Neural cell (in vitro differentiated cells): ENCODE data around the gene ARHGAP10. TPM values are rescaled to one million over a fixed set of nuclear protein-coding genes. Genes with fewer than 3 reads are reported as not detected.

ENCODE experiments used
- H2AFZ ChIP-seq: fragments of 200-600, 300-800 bp; sonication (generic), shearing (Covaris generic); 2 replicates; pipeline ENCODE4 v1.6.0; 2014; ENCODE audit warnings: low read depth, mild to moderate bottlenecking, antibody characterized with exemption, low read length, moderate library complexity
- H3F3A ChIP-seq: fragments of 200-600 bp; shearing (Covaris generic); 2 replicates; pipeline ENCODE4 v1.6.1; 2016; ENCODE audit warnings: mild to moderate bottlenecking, moderate library complexity, mixed read lengths, antibody characterized with exemption, low read length; ENCODE audit not compliant: insufficient read depth, poor library complexity, severe bottlenecking
- H3K27ac ChIP-seq: fragments of 200-600, 300-800 bp; sonication (generic), shearing (Covaris generic); 2 replicates; pipeline ENCODE4 v1.5.1; 2014; ENCODE audit warnings: mild to moderate bottlenecking, low read length, moderate library complexity
- H3K27me3 ChIP-seq: fragments of 300-800, 200-600 bp; sonication (generic), shearing (Covaris generic); 2 replicates; pipeline ENCODE4 v1.6.0; 2014; ENCODE audit warnings: mild to moderate bottlenecking, low read depth, low read length, moderate library complexity; ENCODE audit not compliant: insufficient read depth
- H3K36me3 ChIP-seq: fragments of 300-800, 200-600 bp; sonication (generic), shearing (Covaris generic); 2 replicates; pipeline ENCODE4 v1.5.1; 2014; ENCODE audit warnings: mild to moderate bottlenecking, antibody characterized with exemption, low read length, moderate library complexity; ENCODE audit not compliant: insufficient read depth
- H3K4me2 ChIP-seq: fragments of 300-800, 200-600 bp; sonication (generic), shearing (Covaris generic); 2 replicates; pipeline ENCODE4 v1.6.0; 2014; ENCODE audit warnings: mild to moderate bottlenecking, low read length
- H3K4me3 ChIP-seq: fragments of 300-800, 200-600 bp; sonication (generic), shearing (Covaris generic); 2 replicates; pipeline ENCODE4 v1.5.1; 2014; ENCODE audit warnings: mild to moderate bottlenecking, low read length, moderate library complexity
- H3K79me2 ChIP-seq: fragments of 200-600 bp; shearing (Covaris generic); replicated peaks from 2 replicates; pipeline ENCODE4 v1.6.0; 2014; ENCODE audit warnings: mild to moderate bottlenecking, low read length, moderate library complexity; ENCODE audit not compliant: insufficient read depth
- H3K9ac ChIP-seq: fragments of 300-800, 200-600 bp; sonication (generic), shearing (Covaris generic); 2 replicates; pipeline ENCODE4 v1.6.1; 2016; ENCODE audit warnings: mild to moderate bottlenecking, low read length, mixed read lengths
- H3K9me2 ChIP-seq: fragments of 200-600 bp; shearing (Covaris generic); 2 replicates; pipeline ENCODE4 v1.6.1; 2016; ENCODE audit warnings: mild to moderate bottlenecking, low read length, mixed read lengths; ENCODE audit not compliant: insufficient read depth
- H3K9me3 ChIP-seq: fragments of 200-600, 300-800 bp; sonication (generic), shearing (Covaris generic); 2 replicates; pipeline ENCODE4 v1.6.1; 2016; ENCODE audit warnings: mild to moderate bottlenecking, mixed run types, low read length, moderate library complexity, mixed read lengths
- H4K20me1 ChIP-seq: fragments of 200-600 bp; shearing (Covaris generic); 2 replicates; pipeline ENCODE4 v1.6.1; 2016; ENCODE audit warnings: mild to moderate bottlenecking, mixed run types; ENCODE audit not compliant: insufficient read depth
- CTCF ChIP-seq: fragments of 450-650 bp; IDR thresholded peaks from 2 replicates; pipeline ENCODE4 v1.5.1; 2014; ENCODE audit warnings: antibody characterized with exemption, mild to moderate bottlenecking, moderate library complexity; ENCODE audit not compliant: poor library complexity, severe bottlenecking
- EP300 ChIP-seq: fragments of 450-650 bp; conservative IDR thresholded peaks from 2 replicates; pipeline ENCODE4 v1.6.1; 2014; ENCODE audit warnings: antibody characterized with exemption, mild to moderate bottlenecking, moderate library complexity; ENCODE audit not compliant: poor library complexity, severe bottlenecking
- EZH2 ChIP-seq: fragments of 200-600, 300-800 bp; shearing (Covaris generic), sonication (generic); IDR thresholded peaks from 2 replicates; pipeline ENCODE4 v1.6.1; 2014; ENCODE audit warnings: antibody characterized with exemption, low read length, borderline replicate concordance, mild to moderate bottlenecking; ENCODE audit not compliant: insufficient read depth, poor library complexity, severe bottlenecking
- MXI1 ChIP-seq: fragments of 450-650 bp; conservative IDR thresholded peaks from 2 replicates; pipeline ENCODE4 v1.6.1; 2014; ENCODE audit warnings: antibody characterized with exemption, mild to moderate bottlenecking; ENCODE audit not compliant: poor library complexity, severe bottlenecking
- POLR2AphosphoS5 ChIP-seq: IDR thresholded peaks from 2 replicates; pipeline ENCODE4 v1.6.1; 2012
- RAD21 ChIP-seq: fragments of 450-650 bp; conservative IDR thresholded peaks from 2 replicates; pipeline ENCODE4 v1.6.1; 2014; ENCODE audit warnings: antibody characterized with exemption, mild to moderate bottlenecking, moderate library complexity
- SMC3 ChIP-seq: fragments of 450-650 bp; conservative IDR thresholded peaks from 2 replicates; pipeline ENCODE4 v1.6.1; 2014; ENCODE audit warnings: antibody characterized with exemption, mild to moderate bottlenecking, moderate library complexity; ENCODE audit not compliant: poor library complexity
- TAF1 ChIP-seq: IDR thresholded peaks from 2 replicates; pipeline ENCODE4 v1.6.1; 2012; ENCODE audit warnings: low read depth
- polyA plus RNA-seq: library from polyadenylated mRNA; depleted of rRNA; stranded (reverse); fragments of >200 nt; gene quantifications from 2 replicates; pipeline ENCODE4 v1.2.3, GENCODE V29; 2014
- TF ChIP-seq, protein P1 (sequence below): IDR thresholded peaks from 2 replicates; pipeline ENCODE4 v1.6.1; 2012; ENCODE audit warnings: borderline replicate concordance

ARHGAP10 gene
- polyA plus RNA-seq, 1 donor from 2014 or later, result 1.2 TPM

GRCh38 chr4:147753047-147753446 is 21.2 kb downstream of the ARHGAP10 start:
- H3K9ac ChIP-seq, result no peak overlapping the region
- H3K27me3 ChIP-seq, result no peaks in the 10 kb centered on the region
- H3K9me3 ChIP-seq, result no peaks in the 10 kb centered on the region
- no peak for TF ChIP-seq EZH2
- TF ChIP-seq TAF1, result no peak
- TF ChIP-seq, protein P1, sequence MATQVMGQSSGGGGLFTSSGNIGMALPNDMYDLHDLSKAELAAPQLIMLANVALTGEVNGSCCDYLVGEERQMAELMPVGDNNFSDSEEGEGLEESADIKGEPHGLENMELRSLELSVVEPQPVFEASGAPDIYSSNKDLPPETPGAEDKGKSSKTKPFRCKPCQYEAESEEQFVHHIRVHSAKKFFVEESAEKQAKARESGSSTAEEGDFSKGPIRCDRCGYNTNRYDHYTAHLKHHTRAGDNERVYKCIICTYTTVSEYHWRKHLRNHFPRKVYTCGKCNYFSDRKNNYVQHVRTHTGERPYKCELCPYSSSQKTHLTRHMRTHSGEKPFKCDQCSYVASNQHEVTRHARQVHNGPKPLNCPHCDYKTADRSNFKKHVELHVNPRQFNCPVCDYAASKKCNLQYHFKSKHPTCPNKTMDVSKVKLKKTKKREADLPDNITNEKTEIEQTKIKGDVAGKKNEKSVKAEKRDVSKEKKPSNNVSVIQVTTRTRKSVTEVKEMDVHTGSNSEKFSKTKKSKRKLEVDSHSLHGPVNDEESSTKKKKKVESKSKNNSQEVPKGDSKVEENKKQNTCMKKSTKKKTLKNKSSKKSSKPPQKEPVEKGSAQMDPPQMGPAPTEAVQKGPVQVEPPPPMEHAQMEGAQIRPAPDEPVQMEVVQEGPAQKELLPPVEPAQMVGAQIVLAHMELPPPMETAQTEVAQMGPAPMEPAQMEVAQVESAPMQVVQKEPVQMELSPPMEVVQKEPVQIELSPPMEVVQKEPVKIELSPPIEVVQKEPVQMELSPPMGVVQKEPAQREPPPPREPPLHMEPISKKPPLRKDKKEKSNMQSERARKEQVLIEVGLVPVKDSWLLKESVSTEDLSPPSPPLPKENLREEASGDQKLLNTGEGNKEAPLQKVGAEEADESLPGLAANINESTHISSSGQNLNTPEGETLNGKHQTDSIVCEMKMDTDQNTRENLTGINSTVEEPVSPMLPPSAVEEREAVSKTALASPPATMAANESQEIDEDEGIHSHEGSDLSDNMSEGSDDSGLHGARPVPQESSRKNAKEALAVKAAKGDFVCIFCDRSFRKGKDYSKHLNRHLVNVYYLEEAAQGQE, result no peak
- no peak for TF ChIP-seq EP300
- TF ChIP-seq POLR2AphosphoS5, result no peak
- no peak for TF ChIP-seq RAD21
- H2AFZ ChIP-seq, result no peak overlapping the region
- no peak overlapping the region for H3K4me2 ChIP-seq
- H4K20me1 ChIP-seq, result no peaks in the 10 kb centered on the region
- no peaks in the 10 kb centered on the region for H3K36me3 ChIP-seq
- no peak overlapping the region for H3K27ac ChIP-seq
- H3K4me3 ChIP-seq, result no peak overlapping the region
- no peaks in the 10 kb centered on the region for H3K79me2 ChIP-seq
- H3K9me2 ChIP-seq, result no peaks in the 10 kb centered on the region
- no peaks in the 10 kb centered on the region for H3F3A ChIP-seq

GRCh38 chr4:147754037-147754445 is 22.2 kb downstream of the ARHGAP10 start:
- Histone ChIP-seq H3K36me3 (no peaks in the 10 kb centered on the region), H3K27ac (no peak overlapping the region), H3K79me2 (no peaks in the 10 kb centered on the region), H3K9me2 (no peaks in the 10 kb centered on the region), H3F3A (no peaks in the 10 kb centered on the region), H3K9ac (no peak overlapping the region), H2AFZ (no peak overlapping the region), H3K4me3 (no peak overlapping the region), H3K9me3 (no peaks in the 10 kb centered on the region), H3K27me3 (no peaks in the 10 kb centered on the region), H3K4me2 (no peak overlapping the region), H4K20me1 (no peaks in the 10 kb centered on the region)
- TF ChIP-seq MXI1, result no peak
- TF ChIP-seq POLR2AphosphoS5, result no peak
- no peak for TF ChIP-seq EP300
- no peak for TF ChIP-seq CTCF
- no peak for TF ChIP-seq TAF1
- no peak for TF ChIP-seq RAD21
- TF ChIP-seq EZH2, result no peak
- TF ChIP-seq, protein P1, result no peak
- TF ChIP-seq SMC3, result no peak
